A549 (cell line): ENCODE data around the gene CTNNA3. TPM values are rescaled to one million over a fixed set of nuclear protein-coding genes. Genes with fewer than 3 reads are reported as not detected.

Experiments
- ATAC-seq, 2 experiments: fragments of 200-7000 bp in 1 of 2; fragments of >200 bp in 1 of 2; cut with Nextera tagmentation in 1 of 2; cut with Tn5 transposase in 1 of 2; 3 replicates each; pipeline versions ENCODE4 v1.8.0 to v1.9.1; 2018 to 2020; ENCODE audit warnings: mild to moderate bottlenecking in 1 of 2, moderate library complexity in 1 of 2
- CTCF ChIA-PET: fragments of 300-600 bp; sonication (Branson Sonifier 250); formaldehyde crosslinking; extraction: SDS; loops from one replicate; lab custom pipeline; 2021; ENCODE audit warnings: antibody characterized with exemption, inconsistent platforms; lab: Yijun Ruan, JAX
- POLR2A ChIA-PET: fragments of 350-600 bp; formaldehyde crosslinking; extraction: SDS; loops from one replicate; lab custom pipeline; 2021; ENCODE audit warnings: antibody characterized with exemption, inconsistent platforms; lab: Yijun Ruan, JAX
- DNase-seq, 2 experiments: peaks; one replicate each; pipeline versions ENCODE4 v3.0.0 to v3.0.0-alpha.2; 2011 to 2016; ENCODE audit warnings: low read depth in 1 of 2, low spot score in 1 of 2
- FAIRE-seq: peaks from 2 replicates; lab custom pipeline; 2011; peaks lifted over from hg19 to GRCh38; lab: Jason Lieb, UNC
- H3K27ac ChIP-seq, 2 experiments: fragments of >200 bp; sonication (Bioruptor Twin); formaldehyde crosslinking; 3 replicates each; pipeline ENCODE4 v1.5.1; 2016 to 2017
- H3K4me1 ChIP-seq: fragments of >200 bp; sonication (Bioruptor Twin); formaldehyde crosslinking; 3 replicates; pipeline ENCODE4 v1.6.1; 2016
- H3K4me2 ChIP-seq: fragments of >200 bp; sonication (Bioruptor Twin); formaldehyde crosslinking; 3 replicates; pipeline ENCODE4 v1.6.1; 2016
- H3K4me3 ChIP-seq: fragments of >200 bp; sonication (Bioruptor Twin); formaldehyde crosslinking; 3 replicates; pipeline ENCODE4 v1.5.1; 2016
- H3K9me3 ChIP-seq: fragments of >200 bp; sonication (Bioruptor Twin); formaldehyde crosslinking; 3 replicates; pipeline ENCODE4 v1.6.1; 2016
- BCL3 ChIP-seq: fragments of >200 bp; sonication (Bioruptor Twin); formaldehyde crosslinking; IDR thresholded peaks from 3 replicates; pipeline ENCODE4 v1.6.1; 2016
- CBX2 ChIP-seq: fragments of 200-600 bp; sonication (generic); IDR thresholded peaks from 2 replicates; pipeline ENCODE4 v1.6.1; 2016; ENCODE audit warnings: low read depth, mild to moderate bottlenecking, borderline replicate concordance
- CEBPB ChIP-seq, 2 experiments: fragments of >200 bp in 1 of 2; sonication (Bioruptor Twin) in 1 of 2; formaldehyde crosslinking in 1 of 2; IDR thresholded peaks; 2 replicates each; pipeline ENCODE4 v1.6.1; 2012 to 2016
- CHD4 ChIP-seq: fragments of 200-600 bp; sonication (generic); IDR thresholded peaks from 2 replicates; pipeline ENCODE4 v1.6.1; 2016; ENCODE audit warnings: antibody characterized with exemption, mild to moderate bottlenecking, borderline replicate concordance
- CTCF ChIP-seq: fragments of >200 bp; sonication (Bioruptor Twin); formaldehyde crosslinking; IDR thresholded peaks from 3 replicates; pipeline ENCODE4 v1.5.1; 2016
- E2F6 ChIP-seq: IDR thresholded peaks from 2 replicates; pipeline ENCODE4 v1.6.1; 2012; ENCODE audit warnings: low read depth, borderline replicate concordance
- FOSB ChIP-seq: fragments of 250-450 bp; sonication (Bioruptor Pico); IDR thresholded peaks from 2 replicates; pipeline ENCODE4 v1.5.0; 2020; ENCODE audit warnings: mild to moderate bottlenecking, moderate library complexity
- HDAC2 ChIP-seq: fragments of 200-600 bp; sonication (generic); IDR thresholded peaks from 2 replicates; pipeline ENCODE4 v1.6.1; 2016
- HES2 ChIP-seq: fragments of >200 bp; sonication (Bioruptor Twin); formaldehyde crosslinking; IDR thresholded peaks from 2 replicates; pipeline ENCODE4 v1.6.1; 2016
- HEYL ChIP-seq: fragments of 250-450 bp; sonication (Bioruptor Pico); IDR thresholded peaks from 2 replicates; pipeline ENCODE4 v1.8.0; 2021; ENCODE audit warnings: mild to moderate bottlenecking, moderate library complexity
- HOXA7 ChIP-seq: fragments of 250-450 bp; sonication (Bioruptor Pico); IDR thresholded peaks from 2 replicates; pipeline ENCODE4 v1.5.0; 2020; ENCODE audit warnings: mild to moderate bottlenecking, moderate library complexity
- HOXB5 ChIP-seq: fragments of 250-450 bp; sonication (Bioruptor Pico); IDR thresholded peaks from 2 replicates; pipeline ENCODE4 v1.5.0; 2020; ENCODE audit warnings: mild to moderate bottlenecking, moderate library complexity
- KDM1A ChIP-seq: fragments of 200-600 bp; sonication (generic); IDR thresholded peaks from 2 replicates; pipeline ENCODE4 v1.6.1; 2016; ENCODE audit warnings: low read depth, mild to moderate bottlenecking
- MAFK ChIP-seq: fragments of 450-650 bp; IDR thresholded peaks from 2 replicates; pipeline ENCODE4 v1.6.1; 2014; ENCODE audit not compliant: partially characterized antibody
- MAX ChIP-seq: IDR thresholded peaks from 2 replicates; pipeline ENCODE4 v1.6.1; 2012
- NR3C1 ChIP-seq: fragments of >200 bp; sonication (Bioruptor Twin); formaldehyde crosslinking; IDR thresholded peaks from 3 replicates; pipeline ENCODE4 v1.6.1; 2017
- PBX3 ChIP-seq: IDR thresholded peaks from 2 replicates; pipeline ENCODE4 v1.6.1; 2012
- SREBF2 ChIP-seq: fragments of 450-650 bp; IDR thresholded peaks from 2 replicates; pipeline ENCODE4 v1.6.1; 2014; ENCODE audit warnings: mild to moderate bottlenecking, moderate library complexity
- ZFP36 ChIP-seq: fragments of 450-650 bp; IDR thresholded peaks from 2 replicates; pipeline ENCODE4 v1.6.1; 2014; ENCODE audit warnings: borderline replicate concordance; ENCODE audit not compliant: partially characterized antibody
- ZNF302 ChIP-seq: fragments of 250-450 bp; sonication (Bioruptor Pico); IDR thresholded peaks from 2 replicates; pipeline ENCODE4 v1.9.0; 2021; ENCODE audit warnings: inconsistent platforms, mild to moderate bottlenecking, moderate library complexity
- ZSCAN20 ChIP-seq: fragments of 250-450 bp; sonication (Bioruptor Pico); IDR thresholded peaks from 2 replicates; pipeline ENCODE4 v1.8.0; 2022; ENCODE audit warnings: mild to moderate bottlenecking, moderate library complexity
- WGBS: methylation state at CpG from one replicate; pipeline ENCODE4 v1.1.6; 2017; ENCODE audit errors: missing lambda C conversion rate; 5-methylcytosine and 5-hydroxymethylcytosine counted together
- polyA plus RNA-seq, 4 experiments: library from polyadenylated mRNA; depleted of rRNA in 3 of 4; stranded (reverse); fragments of >200 nt; fragmentation: RNase III in 1 of 4; extraction: RNeasy Plus Mini Kit Qiagen cat#74134 plus additional on column Dnase treatment in 1 of 4; gene quantifications; 2 replicates in 3 of 4; 3 replicates in 1 of 4; pipeline ENCODE4 v1.2.3, GENCODE V29; 2011 to 2017

Gene CTNNA3
- polyA plus RNA-seq, 2 of the 4 experiments (the other 2 are of a cell fraction) = not detected

GRCh38 chr10:65964205-65964604 is 1731.8 kb downstream of the CTNNA3 start:
- 7% methylated on average over 1 of the region's 1 CpG for WGBS
- FAIRE-seq (no peak), DNase-seq (no peak), ATAC-seq (no peak)
- POLR2A ChIA-PET = no interaction called here
- Histone ChIP-seq H3K27ac (no peak overlapping the region), H3K4me3 (no peak overlapping the region), H3K4me1 (no peaks in the 10 kb centered on the region), H3K4me2 (no peak overlapping the region), H3K9me3 (peaks cover 3% of the 10 kb centered on the region; the same call in 2 of the 3 replicates)
- CTCF ChIA-PET = no interaction called here
- no peak for TF ChIP-seq ZSCAN20 (CRISPR knock-in tag)
- TF ChIP-seq HDAC2 = no peak
- no peak for TF ChIP-seq HOXA7 (CRISPR knock-in tag)
- TF ChIP-seq, all 56 proteins: peak for 0

- CTCF ChIA-PET = no interaction called here
Observed at GRCh38 chr10:65952086-65952485, 1743.9 kb downstream of the CTNNA3 start.

GRCh38 chr10:65950075-65950474 is 1745.9 kb downstream of the CTNNA3 start:
- ChIA-PET CTCF (no interaction called here), POLR2A (no interaction called here)
- no peak overlapping the region for H3K27ac ChIP-seq
- H3K9me3 ChIP-seq = no peaks in the 10 kb centered on the region
- DNase-seq (peak in 1 of 2 experiments; percentile 4), ATAC-seq (no peak)
- no peaks in the 10 kb centered on the region for H3K4me1 ChIP-seq
- no peak overlapping the region for H3K4me3 ChIP-seq
- no peak overlapping the region for H3K4me2 ChIP-seq
- peak in 1 of 2 experiments; percentile 51; a peak in 1 of 4 replicates for TF ChIP-seq CEBPB (IDR thresholded peaks at IDR 0.05)
- TF ChIP-seq CBX2 = no peak
- no peak for TF ChIP-seq KDM1A
- TF ChIP-seq, all 56 proteins: peak for 1
- WGBS = 17% methylated on average over 2 of the region's 2 CpGs
- FAIRE-seq = no peak

More at GRCh38 chr10:65952086-65952485, 1743.9 kb downstream of the CTNNA3 start:
- Histone ChIP-seq H3K9me3 (no peaks in the 10 kb centered on the region), H3K4me1 (no peaks in the 10 kb centered on the region), H3K4me3 (no peak overlapping the region), H3K4me2 (no peak overlapping the region), H3K27ac (no peak overlapping the region)
- FAIRE-seq (no peak), DNase-seq (no peak), ATAC-seq (no peak)
- TF ChIP-seq KDM1A = no peak
- POLR2A ChIA-PET = no interaction called here

- no peaks in the 10 kb centered on the region for H3K9me3 ChIP-seq
- no peak for DNase-seq
- no peak for TF ChIP-seq CHD4
- no peak for TF ChIP-seq SREBF2
- no peak for TF ChIP-seq FOSB
- no peak for TF ChIP-seq CTCF
- no peak for TF ChIP-seq ZFP36
- TF ChIP-seq MAX = no peak
- TF ChIP-seq PBX3 = no peak
- TF ChIP-seq, all 56 proteins: peak for 0
- ATAC-seq = no peak
- FAIRE-seq = no peak
- no peak overlapping the region for H3K27ac ChIP-seq
- H3K4me2 ChIP-seq = no peak overlapping the region
- H3K4me3 ChIP-seq = no peak overlapping the region
- 72% methylated on average over 2 of the region's 2 CpGs for WGBS
- H3K4me1 ChIP-seq = no peaks in the 10 kb centered on the region
- ChIA-PET CTCF (no interaction called here), POLR2A (no interaction called here)
Observed at GRCh38 chr10:65949526-65949925, 1746.5 kb downstream of the CTNNA3 start.

- ATAC-seq (no peak), DNase-seq (no peak), FAIRE-seq (no peak)
- Histone ChIP-seq H3K4me2 (no peak overlapping the region), H3K27ac (no peak overlapping the region), H3K4me3 (no peak overlapping the region), H3K4me1 (no peaks in the 10 kb centered on the region), H3K9me3 (no peaks in the 10 kb centered on the region)
- 22% methylated on average over 3 of the region's 3 CpGs for WGBS
- no peak for TF ChIP-seq HES2
- TF ChIP-seq HOXB5 (CRISPR knock-in tag) = no peak
- TF ChIP-seq E2F6 = no peak
- TF ChIP-seq MAFK = no peak
- TF ChIP-seq ZNF302 (CRISPR knock-in tag) = no peak
- no peak for TF ChIP-seq NR3C1
- no peak for TF ChIP-seq BCL3
- no peak for TF ChIP-seq HEYL (CRISPR knock-in tag)
- TF ChIP-seq CBX2 = no peak
- TF ChIP-seq HOXA7 (CRISPR knock-in tag) = no peak
- ChIA-PET CTCF (no interaction called here), POLR2A (no interaction called here)
Observed at GRCh38 chr10:65945061-65945460, 1750.9 kb downstream of the CTNNA3 start.
